ENCODE results near the gene FAM184B. TPM values are rescaled to one million over a fixed set of nuclear protein-coding genes. Genes with fewer than 3 reads are reported as not detected.
A peak's percentile ranks its signal among the peaks of the same experiment; 100 is the strongest.
"Not testable (repeated sequence)": the region's sequence is repeated elsewhere in the genome, so short reads cannot be mapped to it uniquely, and the experiment has no call there.

FAM184B gene
- total RNA-seq, 1 experiment from 2014 or later = not detected

GRCh38 chr4:17682222-17682566 lies 99.2 kb downstream of the FAM184B start:
- DNase-seq (ENCODE audit: low spot score) = no peak

DNA sequence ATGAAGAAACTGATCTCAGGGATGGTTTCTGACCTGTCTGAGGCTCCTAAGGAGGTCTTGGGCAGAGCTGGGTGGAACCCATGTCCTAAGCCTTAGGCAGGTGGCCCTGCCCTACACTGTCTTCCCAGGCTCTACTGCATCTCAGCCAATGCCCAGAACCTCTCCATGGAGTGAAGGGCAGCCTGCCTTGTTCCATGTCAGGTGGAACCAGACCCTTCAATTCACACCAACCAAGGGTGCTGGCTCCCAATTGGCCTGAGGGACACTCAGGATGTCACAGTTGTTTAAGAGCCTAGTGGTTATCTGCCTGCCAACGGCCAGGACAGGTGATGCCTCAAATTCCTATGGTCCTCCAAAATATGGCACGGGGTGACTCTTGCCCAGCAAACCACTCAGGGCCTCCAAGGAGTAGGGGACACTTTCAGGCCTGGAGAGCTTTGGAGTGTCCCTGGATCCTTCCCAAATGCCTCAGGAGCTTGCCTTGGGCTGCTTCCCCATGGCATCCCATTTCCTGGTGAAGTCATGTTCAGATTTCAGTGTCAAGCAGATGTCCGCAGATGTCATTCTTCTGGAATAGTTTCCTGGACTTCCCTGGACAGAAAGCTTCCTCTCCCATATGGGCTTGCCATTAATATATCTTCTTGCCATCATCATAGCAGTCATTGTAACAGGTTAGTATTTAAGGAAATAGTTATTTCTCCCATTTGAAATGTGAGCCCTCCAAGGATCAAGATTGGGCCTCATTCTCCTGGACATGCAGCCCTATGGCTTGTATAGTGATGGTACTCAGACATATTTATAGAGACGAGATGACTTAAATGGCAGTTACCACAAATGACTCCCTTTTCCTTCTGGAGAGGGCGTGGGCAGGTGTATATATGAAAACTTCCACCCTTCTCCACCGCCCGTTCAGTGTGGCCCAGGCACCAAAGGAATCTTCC lies 99.9 kb downstream of the FAM184B start:
- DNase-seq (ENCODE audit: low spot score) = no peak

GRCh38 chr4:17680559-17681280 lies 100.7 kb downstream of the FAM184B start:
- DNase-seq (ENCODE audit: low spot score) = no peak

GRCh38 chr4:17670423-17670822 lies 111.0 kb downstream of the FAM184B start:
- no peak for DNase-seq (ENCODE audit: low spot score)

- no peak for DNase-seq (ENCODE audit: low spot score)
Measured at GRCh38 chr4:17667653-17668201, 113.7 kb downstream of the FAM184B start.

DNA sequence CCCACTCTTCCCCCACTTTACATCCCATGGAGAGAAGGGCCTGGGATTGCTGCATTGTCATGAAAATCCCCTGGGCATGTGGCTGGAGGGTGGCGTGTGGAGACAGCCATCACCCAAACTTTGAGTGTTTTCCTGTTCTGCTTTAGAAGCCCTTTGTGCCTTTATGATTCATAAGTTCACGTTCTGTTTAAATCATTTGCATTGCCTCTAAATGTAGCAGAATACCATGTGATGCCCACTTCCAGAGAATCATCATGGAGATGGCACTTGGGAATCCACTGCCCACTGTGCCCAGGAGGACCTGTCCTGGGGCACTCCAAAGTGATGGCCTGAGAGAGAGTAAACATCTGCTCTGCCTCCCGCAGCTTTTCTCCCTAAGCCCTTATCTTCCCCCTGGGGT lies 114.2 kb downstream of the FAM184B start:
- DNase-seq (ENCODE audit: low spot score) = no peak

DNA sequence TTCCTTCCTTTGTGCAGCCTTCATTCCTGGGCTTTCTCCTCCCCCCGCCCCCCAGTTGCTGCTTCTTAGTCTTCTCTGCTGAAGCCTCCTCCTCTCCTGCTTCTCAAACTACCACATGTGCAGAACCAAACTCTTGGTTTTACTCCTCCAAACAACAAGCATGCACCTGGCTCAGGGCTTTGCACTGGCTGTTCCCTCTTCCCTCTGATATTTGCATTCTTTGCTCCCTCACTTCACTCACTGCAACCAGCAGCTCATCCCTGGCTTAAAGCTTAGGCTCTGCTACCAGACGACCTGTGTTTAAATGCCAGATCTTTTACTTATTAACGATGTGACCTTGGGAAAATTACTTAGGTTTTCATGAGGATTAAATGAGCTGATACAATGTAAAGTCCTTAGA lies 115.6 kb downstream of the FAM184B start:
- no peak for DNase-seq (ENCODE audit: low spot score)

GRCh38 chr4:17665346-17665745 lies 116.1 kb downstream of the FAM184B start:
- DNase-seq (ENCODE audit: low spot score) = no peak

GRCh38 chr4:17664755-17665154 lies 116.7 kb downstream of the FAM184B start:
- no peak for DNase-seq (ENCODE audit: low spot score)

- peak; percentile 43 for DNase-seq (ENCODE audit: low spot score)
Measured at GRCh38 chr4:17662694-17663093, 118.7 kb downstream of the FAM184B start.

DNA sequence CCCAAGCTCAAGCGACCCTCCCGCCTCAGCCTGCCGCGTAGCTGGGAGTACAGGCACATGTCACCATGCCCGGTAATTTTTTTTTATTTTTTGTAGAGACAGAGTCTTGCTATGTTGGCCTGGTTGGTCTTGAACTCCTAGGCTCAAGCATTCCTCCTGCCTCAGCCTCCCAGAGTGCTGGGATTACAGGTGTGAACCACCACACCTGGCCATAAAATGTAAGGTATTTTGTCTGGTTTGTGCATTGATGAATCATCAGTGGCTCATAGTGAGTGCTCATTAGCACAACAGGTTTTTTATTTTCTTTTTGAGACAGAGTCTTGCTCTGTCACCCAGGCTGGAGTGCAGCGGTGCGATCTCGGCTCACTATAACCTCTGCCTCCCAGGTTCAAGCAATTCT lies 122.2 kb downstream of the FAM184B start:
- not testable (repeated sequence) for DNase-seq (ENCODE audit: low spot score)

DNA sequence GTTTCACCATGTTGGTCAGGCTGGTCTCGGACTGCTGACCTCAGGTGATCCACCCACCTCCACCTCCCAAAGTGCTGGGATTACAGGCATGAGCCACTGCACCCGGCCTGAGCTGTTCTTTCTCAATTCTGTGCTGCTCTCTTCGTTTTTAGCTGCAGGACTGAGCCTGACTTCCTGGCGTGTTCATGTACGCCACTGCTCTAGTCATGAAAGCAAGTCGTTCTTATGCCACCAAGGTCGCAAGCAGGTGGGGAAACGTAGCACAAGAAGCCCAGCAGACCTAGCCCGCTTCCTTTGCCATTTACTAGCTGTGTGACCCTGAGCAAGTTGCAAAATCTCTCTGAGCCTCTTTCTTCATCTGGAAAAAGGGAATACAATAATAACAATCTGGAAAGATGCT lies 123.6 kb downstream of the FAM184B start:
- no peak for DNase-seq (ENCODE audit: low spot score)

GRCh38 chr4:17657090-17657489 lies 124.3 kb downstream of the FAM184B start:
- DNase-seq (ENCODE audit: low spot score) = no peak

DNA sequence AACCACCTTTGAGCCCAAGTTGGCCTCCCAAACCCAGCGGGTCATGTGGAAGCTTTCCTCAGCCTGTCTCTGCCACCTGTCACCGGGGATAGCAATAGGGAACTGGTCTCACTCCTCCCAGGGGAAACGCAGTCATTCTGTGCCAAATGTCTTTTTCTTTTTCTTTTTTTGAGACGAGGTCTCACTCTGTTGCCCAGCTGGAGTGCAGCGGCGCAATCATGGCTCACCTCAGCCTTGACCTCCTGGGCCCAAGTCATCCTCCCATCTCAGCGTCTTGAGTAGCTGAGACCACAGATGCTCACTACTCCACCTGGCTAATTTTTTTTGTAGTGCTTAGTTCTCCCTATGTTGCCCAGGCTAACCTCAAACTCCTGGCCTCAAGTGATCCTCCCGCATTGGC lies 126.7 kb downstream of the FAM184B start:
- no peak for DNase-seq (ENCODE audit: low spot score)

- DNase-seq (ENCODE audit: low spot score) = no peak
Measured at GRCh38 chr4:17650406-17650805, 131.0 kb downstream of the FAM184B start.

DNA sequence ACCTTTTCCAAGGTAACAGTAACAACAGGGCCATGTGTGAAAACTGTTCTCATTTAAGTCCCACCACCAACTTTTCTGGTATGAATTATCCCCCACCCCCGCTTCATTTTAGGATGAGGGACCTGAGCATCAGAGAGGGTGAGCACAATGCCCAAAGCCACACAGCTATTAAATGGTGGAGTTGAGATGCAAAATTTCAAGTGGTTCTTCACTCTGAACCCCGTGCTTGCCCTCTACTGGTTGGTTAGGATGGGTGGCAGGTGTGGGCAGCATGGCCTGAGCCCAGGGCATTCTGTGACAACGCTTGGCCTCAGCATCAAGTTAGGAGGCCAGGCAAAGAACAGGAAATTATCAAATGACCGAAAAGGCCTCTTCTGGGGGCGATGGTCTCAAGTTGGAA lies 133.5 kb downstream of the FAM184B start:
- DNase-seq (ENCODE audit: low spot score) = no peak

DNA sequence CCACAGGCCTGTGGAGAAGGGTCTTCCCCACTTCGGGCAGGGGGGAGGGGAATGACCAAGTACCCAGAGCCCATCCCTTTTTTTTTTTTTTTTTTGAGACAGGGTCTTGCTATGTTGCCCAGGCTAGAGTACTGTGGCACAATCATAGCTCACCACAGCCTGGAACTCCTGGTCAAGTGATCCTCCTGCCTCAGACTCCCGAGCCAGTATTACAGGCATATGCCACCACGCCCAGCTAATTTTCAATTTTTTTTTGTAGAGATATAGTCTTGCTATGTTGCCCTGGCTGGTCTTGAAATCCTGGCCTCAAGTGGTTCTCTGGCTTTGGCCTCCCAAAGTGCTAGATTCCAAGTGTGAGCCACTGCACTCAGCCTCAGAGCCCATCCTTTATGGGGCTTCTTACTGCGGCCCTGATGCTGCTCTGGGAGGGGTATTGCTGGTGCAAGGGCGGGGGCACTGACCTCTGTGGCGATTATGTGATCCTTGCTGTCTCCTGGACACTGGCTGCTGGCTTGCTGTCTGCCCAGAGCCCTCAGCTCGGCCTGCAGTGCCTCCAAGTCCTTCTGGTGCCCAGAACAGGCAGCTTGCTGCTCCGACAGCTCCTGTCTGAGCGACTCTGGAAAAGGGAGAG lies 134.1 kb downstream of the FAM184B start:
- no peak for DNase-seq (ENCODE audit: low spot score)

DNA sequence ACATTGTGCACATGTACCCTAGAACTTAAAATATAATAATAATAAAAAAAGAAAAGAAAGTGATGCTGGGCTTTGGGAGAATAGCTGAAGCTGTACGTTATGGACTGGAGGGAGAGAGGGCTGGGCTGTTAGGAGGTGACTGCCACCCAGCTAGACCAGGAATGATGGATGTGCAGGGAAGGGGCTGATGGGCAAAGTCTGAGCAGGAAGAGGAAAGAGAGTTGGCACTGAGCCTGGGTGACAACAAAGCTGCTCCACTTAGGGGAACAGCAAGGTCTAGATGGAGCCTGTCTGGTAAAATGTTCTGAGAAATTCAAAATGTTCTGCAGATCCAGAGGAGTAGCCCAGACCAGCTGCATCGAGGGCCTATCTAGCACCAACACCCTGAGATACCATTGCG lies 134.7 kb downstream of the FAM184B start:
- no peak for DNase-seq (ENCODE audit: low spot score)

DNA sequence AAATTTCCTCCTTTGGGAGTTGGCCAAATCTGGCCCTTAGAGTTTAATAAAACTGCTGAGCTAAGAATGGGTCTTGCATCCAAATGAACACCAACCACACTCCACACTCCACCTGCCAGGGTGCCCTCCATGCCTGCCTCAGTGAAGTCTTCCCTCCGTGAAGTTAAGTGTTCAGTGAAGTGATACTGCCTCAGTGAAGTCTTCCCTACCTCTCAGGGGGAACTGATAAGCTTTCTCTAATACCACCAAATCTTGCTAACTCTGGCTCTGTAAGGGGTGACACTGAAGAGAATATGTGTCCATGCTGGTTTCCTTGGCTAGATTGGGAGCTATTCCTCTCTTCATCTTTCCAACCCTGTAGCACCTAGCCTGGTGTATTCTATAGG lies 139.0 kb downstream of the FAM184B start:
- DNase-seq (ENCODE audit: low spot score) = no peak

GRCh38 chr4:17639136-17639535 lies 142.3 kb downstream of the FAM184B start:
- no peak for DNase-seq (ENCODE audit: low spot score)

DNA sequence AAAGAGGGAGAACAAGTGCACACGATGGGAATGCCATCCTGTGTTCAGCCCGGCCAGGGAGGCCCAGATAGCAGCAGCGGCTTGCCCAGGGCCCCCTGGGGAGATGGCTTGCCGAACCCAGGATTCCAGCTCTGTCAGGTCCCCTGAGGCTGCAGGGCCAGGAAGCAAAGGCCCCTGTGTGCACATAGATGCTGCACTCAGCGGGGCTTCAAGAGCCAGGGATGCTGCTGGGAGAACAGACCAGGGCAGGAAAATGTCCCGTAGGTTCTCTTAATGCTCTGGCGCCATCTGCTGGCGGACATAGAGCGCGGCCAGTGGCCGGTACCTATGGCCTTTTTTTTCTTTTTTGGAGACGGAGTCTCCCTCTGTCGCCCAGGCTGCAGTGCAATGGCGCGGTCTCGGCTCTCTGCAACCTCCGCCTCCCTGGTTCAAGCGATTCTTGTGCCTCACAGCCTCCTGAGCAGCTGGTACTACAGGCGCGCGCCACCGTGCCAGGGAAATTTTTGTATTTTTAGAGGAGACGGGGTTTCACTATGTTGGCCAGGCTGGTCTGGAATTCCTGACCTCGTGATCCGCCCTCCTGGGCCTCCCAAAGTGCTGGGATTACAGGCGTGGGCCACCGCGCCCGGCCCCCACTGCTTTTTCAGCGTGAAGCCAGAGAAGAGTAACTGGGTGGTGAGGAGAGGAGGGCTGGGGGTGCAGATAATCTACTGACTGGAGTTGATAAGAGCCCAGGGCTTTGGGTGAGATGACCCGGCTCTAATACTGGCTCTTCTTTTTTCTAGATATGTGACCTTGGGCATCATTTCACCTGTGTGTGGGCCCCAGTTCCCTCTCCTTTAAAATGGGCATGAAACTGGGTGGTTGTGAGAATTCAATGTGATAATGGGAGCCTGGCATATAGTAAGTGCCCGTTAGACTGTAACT lies 144.5 kb downstream of the FAM184B start:
- peak; percentile 59 for DNase-seq (ENCODE audit: low spot score)

All from A172 (cell line).